ENCODE data around the gene PALM.

DNA sequence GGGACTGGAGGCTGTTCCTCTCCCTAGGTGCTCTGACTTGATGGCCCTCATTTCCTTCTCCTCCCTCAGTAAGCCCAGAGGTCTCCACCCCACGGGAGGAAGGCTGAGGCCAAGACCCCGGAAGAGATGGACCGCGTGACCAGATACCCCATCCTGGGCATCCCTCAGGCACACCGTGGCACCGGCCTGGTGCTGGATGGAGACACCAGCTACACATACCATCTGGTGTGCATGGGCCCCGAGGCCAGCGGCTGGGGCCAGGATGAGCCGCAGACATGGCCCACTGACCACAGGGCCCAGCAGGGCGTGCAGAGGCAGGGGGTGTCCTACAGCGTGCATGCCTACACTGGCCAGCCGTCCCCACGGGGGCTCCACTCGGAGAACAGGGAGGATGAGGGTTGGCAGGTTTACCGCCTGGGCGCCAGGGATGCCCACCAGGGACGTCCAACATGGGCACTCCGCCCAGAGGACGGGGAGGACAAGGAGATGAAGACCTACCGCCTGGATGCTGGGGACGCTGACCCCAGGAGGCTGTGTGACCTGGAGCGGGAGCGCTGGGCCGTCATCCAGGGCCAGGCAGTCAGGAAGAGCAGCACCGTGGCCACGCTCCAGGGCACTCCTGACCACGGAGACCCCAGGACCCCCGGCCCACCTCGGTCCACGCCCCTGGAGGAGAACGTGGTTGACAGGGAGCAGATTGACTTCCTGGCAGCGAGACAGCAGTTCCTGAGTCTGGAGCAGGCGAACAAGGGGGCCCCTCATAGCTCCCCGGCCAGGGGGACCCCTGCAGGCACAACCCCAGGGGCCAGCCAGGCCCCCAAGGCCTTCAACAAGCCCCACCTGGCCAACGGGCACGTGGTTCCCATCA lies 48.3 kb downstream of the PALM start:
- TF ChIP-seq, protein P1, sequence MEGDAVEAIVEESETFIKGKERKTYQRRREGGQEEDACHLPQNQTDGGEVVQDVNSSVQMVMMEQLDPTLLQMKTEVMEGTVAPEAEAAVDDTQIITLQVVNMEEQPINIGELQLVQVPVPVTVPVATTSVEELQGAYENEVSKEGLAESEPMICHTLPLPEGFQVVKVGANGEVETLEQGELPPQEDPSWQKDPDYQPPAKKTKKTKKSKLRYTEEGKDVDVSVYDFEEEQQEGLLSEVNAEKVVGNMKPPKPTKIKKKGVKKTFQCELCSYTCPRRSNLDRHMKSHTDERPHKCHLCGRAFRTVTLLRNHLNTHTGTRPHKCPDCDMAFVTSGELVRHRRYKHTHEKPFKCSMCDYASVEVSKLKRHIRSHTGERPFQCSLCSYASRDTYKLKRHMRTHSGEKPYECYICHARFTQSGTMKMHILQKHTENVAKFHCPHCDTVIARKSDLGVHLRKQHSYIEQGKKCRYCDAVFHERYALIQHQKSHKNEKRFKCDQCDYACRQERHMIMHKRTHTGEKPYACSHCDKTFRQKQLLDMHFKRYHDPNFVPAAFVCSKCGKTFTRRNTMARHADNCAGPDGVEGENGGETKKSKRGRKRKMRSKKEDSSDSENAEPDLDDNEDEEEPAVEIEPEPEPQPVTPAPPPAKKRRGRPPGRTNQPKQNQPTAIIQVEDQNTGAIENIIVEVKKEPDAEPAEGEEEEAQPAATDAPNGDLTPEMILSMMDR (conservative IDR thresholded peaks at IDR 0.05; ENCODE audit: low read depth, low read length): no peak
- no peak for TF ChIP-seq EZH2 (IDR thresholded peaks at IDR 0.05; ENCODE audit: borderline replicate concordance, low read depth, low read length, poor library complexity, severe bottlenecking)
